Measurements from ENCODE around the gene ARHGEF37.

Gene ARHGEF37

DNA sequence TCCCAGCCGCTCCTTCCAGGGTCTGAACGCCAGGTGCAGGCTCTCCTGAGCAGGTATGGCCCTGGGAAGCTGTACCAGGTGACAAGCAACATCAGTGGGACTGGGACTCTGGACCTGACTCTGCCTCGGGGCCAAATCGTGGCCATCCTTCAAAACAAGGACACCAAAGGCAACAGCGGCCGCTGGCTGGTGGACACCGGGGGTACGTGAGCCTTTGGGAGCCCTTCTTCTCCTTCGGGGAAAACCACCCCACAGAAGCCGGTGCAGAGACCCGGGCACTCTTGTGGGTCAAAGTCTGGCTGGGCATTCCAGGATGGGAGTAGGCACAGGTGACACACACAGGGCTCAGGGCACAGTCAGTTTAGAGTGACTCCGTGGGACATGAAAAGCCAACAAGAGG is 45.8 kb downstream of the ARHGEF37 start:
- TF ChIP-seq, protein P1, sequence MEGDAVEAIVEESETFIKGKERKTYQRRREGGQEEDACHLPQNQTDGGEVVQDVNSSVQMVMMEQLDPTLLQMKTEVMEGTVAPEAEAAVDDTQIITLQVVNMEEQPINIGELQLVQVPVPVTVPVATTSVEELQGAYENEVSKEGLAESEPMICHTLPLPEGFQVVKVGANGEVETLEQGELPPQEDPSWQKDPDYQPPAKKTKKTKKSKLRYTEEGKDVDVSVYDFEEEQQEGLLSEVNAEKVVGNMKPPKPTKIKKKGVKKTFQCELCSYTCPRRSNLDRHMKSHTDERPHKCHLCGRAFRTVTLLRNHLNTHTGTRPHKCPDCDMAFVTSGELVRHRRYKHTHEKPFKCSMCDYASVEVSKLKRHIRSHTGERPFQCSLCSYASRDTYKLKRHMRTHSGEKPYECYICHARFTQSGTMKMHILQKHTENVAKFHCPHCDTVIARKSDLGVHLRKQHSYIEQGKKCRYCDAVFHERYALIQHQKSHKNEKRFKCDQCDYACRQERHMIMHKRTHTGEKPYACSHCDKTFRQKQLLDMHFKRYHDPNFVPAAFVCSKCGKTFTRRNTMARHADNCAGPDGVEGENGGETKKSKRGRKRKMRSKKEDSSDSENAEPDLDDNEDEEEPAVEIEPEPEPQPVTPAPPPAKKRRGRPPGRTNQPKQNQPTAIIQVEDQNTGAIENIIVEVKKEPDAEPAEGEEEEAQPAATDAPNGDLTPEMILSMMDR (conservative IDR thresholded peaks at IDR 0.05; ENCODE audit: low read length) = no peak
- DNase-seq (ENCODE audit: low read depth) = no peak
- H3K4me3 ChIP-seq (ENCODE audit: low read length) = no peak overlapping the region

DNA sequence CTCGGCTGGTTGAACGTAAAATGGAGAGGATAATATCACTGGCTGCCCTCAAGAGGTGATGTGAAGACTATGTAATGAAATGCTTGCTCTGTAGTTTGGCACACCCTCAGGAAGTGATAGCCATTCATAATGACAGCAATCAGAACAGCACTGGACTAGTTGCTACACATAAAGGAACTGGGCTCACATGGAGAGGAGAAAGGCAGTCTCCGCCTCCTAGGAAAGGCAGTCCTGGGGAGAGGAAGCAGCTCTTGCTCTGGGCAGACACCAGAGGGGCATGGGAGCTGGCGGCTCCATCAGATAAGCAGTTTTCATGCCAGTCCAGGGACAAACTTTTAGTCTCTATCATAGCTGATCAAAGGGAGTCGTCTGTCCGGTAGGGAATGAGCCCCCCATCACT is 46.9 kb downstream of the ARHGEF37 start:
- H3K4me3 ChIP-seq (ENCODE audit: low read length) = no peak overlapping the region
- TF ChIP-seq, protein P1 (conservative IDR thresholded peaks at IDR 0.05; ENCODE audit: low read length) = no peak
- DNase-seq (ENCODE audit: low read depth) = no peak

DNA sequence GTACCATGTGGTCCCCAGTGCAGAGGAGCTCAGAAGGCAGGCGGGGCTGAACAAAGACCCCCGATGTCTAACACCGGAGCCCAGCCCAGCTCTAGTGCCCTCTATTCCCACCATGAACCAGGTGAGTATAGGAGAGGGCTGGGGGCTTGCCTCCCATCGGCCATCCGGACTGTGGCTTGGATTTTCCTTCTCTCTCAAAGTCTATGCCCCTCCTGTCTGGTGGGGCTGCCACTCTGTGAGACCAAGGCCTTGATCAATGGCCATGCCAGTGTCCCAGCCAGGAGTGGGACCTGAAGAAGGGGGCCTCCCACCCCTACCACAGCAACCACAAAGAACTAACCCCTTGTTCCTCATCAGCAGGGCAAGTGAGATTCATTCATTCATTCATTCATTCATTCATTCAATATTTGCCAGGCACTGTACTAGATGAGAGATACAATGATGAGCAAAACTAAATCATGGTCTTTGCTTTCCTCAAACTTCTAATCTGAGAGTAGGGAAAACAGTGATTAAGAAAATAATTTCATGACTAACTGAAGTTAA is 47.6 kb downstream of the ARHGEF37 start:
- no peak for DNase-seq (ENCODE audit: low read depth)
- TF ChIP-seq, protein P1 (conservative IDR thresholded peaks at IDR 0.05; ENCODE audit: low read length) = no peak
- no peak overlapping the region for H3K4me3 ChIP-seq (ENCODE audit: low read length)

DNA sequence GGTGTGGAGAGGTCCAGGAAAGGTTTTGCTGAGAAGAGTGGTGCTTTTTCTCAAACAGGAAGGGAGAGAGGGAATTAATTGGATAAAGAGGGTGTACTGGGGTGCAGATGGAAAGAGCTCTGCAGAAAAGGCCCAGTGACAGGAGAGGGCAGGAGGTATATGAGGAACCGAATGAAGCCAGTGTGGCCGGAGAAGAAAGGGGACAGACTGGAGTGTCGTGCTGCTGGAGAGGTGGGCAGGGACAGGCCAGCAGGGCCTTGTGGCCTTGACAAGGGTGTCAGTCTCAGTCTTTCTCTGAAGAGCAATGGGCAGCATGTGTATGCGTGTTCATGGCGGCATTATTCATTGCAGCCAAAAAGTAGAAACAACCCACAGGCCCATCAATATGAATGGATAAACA is 48.1 kb downstream of the ARHGEF37 start:
- no peak overlapping the region for H3K4me3 ChIP-seq (ENCODE audit: low read length)
- no peak for DNase-seq (ENCODE audit: low read depth)
- TF ChIP-seq, protein P1 (conservative IDR thresholded peaks at IDR 0.05; ENCODE audit: low read length) = no peak

DNA sequence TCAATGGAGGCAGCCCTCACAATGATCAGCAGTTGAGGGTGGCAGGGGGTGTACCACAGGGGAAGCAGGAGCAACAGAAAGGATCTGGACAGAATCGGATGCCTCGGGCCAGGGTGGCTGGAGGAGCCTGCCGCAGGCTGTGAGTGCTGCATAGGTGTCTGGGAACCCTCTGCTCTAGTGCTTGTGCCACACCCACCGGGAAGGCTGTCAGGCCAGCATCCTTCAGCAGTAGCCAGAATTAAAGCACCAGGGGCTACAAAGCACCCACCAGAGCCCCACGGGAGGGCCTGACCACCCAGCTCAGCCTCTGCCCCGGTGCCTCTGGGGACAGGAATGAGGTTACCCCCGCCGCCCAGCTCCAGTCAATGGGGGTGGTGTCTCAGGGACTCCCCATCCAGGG is 49.0 kb downstream of the ARHGEF37 start:
- DNase-seq (ENCODE audit: low read depth) = no peak
- TF ChIP-seq, protein P1 (conservative IDR thresholded peaks at IDR 0.05; ENCODE audit: low read length) = no peak
- no peak overlapping the region for H3K4me3 ChIP-seq (ENCODE audit: low read length)

DNA sequence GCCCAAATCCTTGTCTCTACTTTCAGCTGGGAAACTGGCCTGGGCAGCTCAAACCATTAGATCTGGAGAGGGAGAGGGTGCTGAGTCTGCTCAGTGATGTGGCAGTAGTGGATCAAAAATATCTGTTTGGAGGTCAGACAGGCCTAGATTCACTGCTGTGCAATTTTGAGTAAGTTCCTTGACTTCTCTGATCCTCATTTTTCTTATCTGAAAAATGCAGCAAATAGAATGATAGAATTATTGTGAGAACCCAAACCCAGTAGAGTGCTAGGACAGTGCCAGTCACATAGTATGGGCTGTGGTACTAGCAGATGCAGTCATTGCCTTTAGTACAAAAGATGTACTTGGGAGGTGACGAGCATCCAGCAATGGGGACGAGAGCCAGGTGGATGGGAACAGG is 50.2 kb downstream of the ARHGEF37 start:
- no peak for DNase-seq (ENCODE audit: low read depth)
- no peak overlapping the region for H3K4me3 ChIP-seq (ENCODE audit: low read length)
- TF ChIP-seq, protein P1 (conservative IDR thresholded peaks at IDR 0.05; ENCODE audit: low read length) = no peak

DNA sequence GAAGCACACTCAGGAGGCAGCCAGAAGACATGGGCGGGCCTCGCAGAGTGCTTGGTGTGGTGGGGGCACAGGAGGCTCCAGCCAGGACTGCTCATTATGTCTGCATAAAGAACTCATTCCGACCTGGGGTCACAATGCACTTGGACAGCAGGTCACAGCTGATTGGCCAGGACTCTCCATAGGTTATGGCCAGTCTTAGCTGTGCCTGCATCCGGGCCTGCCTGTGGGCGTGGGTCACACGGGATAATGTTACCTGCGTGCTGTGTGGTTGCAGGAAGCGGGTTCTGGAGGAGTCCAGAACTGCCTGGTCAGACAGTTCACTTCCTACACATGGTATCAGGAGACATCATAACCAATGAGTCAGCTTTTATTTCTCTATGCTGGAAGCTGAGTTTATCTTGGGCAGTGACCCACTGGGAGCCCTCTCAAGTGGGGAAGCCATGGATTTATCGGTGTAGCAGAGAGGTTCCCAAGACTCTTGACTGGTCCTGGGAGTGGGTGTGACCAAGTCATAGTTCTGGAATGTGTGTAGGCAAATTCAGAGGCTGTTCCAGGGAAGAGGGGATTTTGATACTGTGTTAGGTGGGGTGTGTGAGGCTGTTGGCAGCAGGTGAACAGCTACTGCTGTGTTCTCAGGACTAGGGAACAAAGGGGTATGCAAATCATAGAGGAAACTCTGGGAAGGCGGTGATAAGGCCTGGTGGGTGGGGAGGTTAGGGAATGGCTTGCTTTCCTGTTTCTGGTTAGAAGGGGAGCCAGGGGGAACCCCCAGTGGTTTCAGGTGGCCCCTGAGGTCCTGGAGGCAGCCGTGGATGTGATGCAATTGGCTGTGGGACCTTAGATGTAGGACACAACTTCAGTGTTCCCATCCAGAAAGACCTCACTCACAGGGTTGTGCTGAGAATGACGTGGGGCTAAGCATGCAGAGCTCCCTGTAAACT is 51.3 kb downstream of the ARHGEF37 start:
- TF ChIP-seq, protein P1 (conservative IDR thresholded peaks at IDR 0.05; ENCODE audit: low read length) = no peak
- peak; percentile 38 for DNase-seq (ENCODE audit: low read depth)
- no peak overlapping the region for H3K4me3 ChIP-seq (ENCODE audit: low read length)

Measured in AG10803 (cell line).